KMS-11 (cell line): ENCODE measurements around the gene SLC12A7.

ENCODE experiments used
- H2AFZ ChIP-seq: fragments of 200-600 bp; sonication (generic); 2 replicates; pipeline ENCODE4 v1.6.1; 2016; ENCODE audit warnings: antibody characterized with exemption, mixed run types, low read depth
- H3K27ac ChIP-seq: fragments of 200-600 bp; sonication (generic); 2 replicates; pipeline ENCODE4 v1.6.1; 2016; ENCODE audit warnings: mild to moderate bottlenecking, mixed run types
- H3K27me3 ChIP-seq: fragments of 200-600 bp; sonication (generic); 2 replicates; pipeline ENCODE4 v1.6.1; 2017; ENCODE audit warnings: mild to moderate bottlenecking, low read depth, mixed run types, moderate library complexity; ENCODE audit not compliant: insufficient read depth
- H3K36me3 ChIP-seq: fragments of 200-600 bp; sonication (generic); 2 replicates; pipeline ENCODE4 v1.6.1; 2017; ENCODE audit warnings: mild to moderate bottlenecking, mixed run types; ENCODE audit not compliant: insufficient read depth
- H3K4me1 ChIP-seq: fragments of 200-600 bp; sonication (generic); 2 replicates; pipeline ENCODE4 v1.6.1; 2016; ENCODE audit warnings: mild to moderate bottlenecking, low read depth, mixed run types; ENCODE audit not compliant: poor library complexity, severe bottlenecking
- H3K4me2 ChIP-seq: fragments of 200-600 bp; sonication (generic); 2 replicates; pipeline ENCODE4 v1.7.0; 2016; ENCODE audit warnings: mild to moderate bottlenecking, mixed run types
- H3K4me3 ChIP-seq: fragments of 200-600 bp; sonication (generic); IDR thresholded peaks from 2 replicates; pipeline ENCODE4 v1.6.1; 2017; ENCODE audit warnings: low read depth, low read length, mixed read lengths; ENCODE audit not compliant: insufficient read depth
- H3K79me2 ChIP-seq: fragments of 200-600 bp; sonication (generic); 2 replicates; pipeline ENCODE4 v1.6.1; 2016; ENCODE audit warnings: low read depth, mixed run types; ENCODE audit not compliant: insufficient read depth
- H3K9ac ChIP-seq: fragments of 200-600 bp; sonication (generic); 2 replicates; pipeline ENCODE4 v1.6.1; 2016; ENCODE audit warnings: mild to moderate bottlenecking, mixed run types
- H4K20me1 ChIP-seq: fragments of 200-600 bp; sonication (generic); 2 replicates; pipeline ENCODE4 v1.6.1; 2016; ENCODE audit warnings: mild to moderate bottlenecking, mixed run types; ENCODE audit not compliant: insufficient read depth
- TF ChIP-seq, protein P1 (sequence below): fragments of 200-600 bp; sonication (generic); conservative IDR thresholded peaks from 2 replicates; pipeline ENCODE4 v1.6.1; 2017; ENCODE audit warnings: low read depth, mild to moderate bottlenecking, antibody characterized with exemption, low read length, moderate library complexity, mixed read lengths

The SLC12A7 gene

DNA sequence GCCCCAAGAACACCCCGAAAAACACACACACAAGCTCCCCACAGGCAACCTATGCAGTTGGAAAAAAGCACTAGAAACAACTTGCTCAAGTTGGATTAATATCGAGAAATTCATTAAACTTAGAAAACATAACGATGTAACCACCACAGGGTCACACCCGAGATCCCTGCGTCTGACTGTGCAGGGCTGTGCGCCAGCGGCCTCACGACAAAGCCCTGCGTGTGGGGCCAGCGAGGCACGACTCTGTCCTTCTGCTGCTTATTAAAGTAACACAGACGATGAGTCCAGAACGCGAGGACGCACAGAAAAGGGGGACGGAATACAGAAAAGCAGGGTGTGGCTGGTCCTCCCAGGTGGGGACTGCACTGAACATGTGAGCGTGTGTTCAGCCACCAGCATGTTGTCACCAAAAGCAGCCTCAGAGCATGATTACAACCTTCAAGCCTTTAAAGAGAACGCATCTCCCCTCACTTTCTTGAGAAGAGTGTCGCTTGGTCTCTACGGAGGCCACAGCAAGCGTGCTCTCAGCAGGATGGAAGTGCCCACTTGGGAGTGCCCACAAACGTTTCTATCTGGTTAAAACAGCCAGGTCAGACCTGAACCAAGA lies 14.4 kb downstream of the SLC12A7 start:
- H3K4me1 ChIP-seq, result no peaks in the 10 kb centered on the region
- H3K36me3 ChIP-seq, result no peaks in the 10 kb centered on the region
- no peak overlapping the region for H3K4me3 ChIP-seq
- no peaks in the 10 kb centered on the region for H3K27me3 ChIP-seq
- H3K79me2 ChIP-seq, result peaks cover 2% of the 10 kb centered on the region; the same call in 1 of the 2 replicates
- no peak overlapping the region for H3K4me2 ChIP-seq
- TF ChIP-seq, protein P1, sequence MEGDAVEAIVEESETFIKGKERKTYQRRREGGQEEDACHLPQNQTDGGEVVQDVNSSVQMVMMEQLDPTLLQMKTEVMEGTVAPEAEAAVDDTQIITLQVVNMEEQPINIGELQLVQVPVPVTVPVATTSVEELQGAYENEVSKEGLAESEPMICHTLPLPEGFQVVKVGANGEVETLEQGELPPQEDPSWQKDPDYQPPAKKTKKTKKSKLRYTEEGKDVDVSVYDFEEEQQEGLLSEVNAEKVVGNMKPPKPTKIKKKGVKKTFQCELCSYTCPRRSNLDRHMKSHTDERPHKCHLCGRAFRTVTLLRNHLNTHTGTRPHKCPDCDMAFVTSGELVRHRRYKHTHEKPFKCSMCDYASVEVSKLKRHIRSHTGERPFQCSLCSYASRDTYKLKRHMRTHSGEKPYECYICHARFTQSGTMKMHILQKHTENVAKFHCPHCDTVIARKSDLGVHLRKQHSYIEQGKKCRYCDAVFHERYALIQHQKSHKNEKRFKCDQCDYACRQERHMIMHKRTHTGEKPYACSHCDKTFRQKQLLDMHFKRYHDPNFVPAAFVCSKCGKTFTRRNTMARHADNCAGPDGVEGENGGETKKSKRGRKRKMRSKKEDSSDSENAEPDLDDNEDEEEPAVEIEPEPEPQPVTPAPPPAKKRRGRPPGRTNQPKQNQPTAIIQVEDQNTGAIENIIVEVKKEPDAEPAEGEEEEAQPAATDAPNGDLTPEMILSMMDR, result no peak
- H4K20me1 ChIP-seq, result no peaks in the 10 kb centered on the region
- no peak overlapping the region for H3K27ac ChIP-seq
- no peak overlapping the region for H2AFZ ChIP-seq
- H3K9ac ChIP-seq, result no peak overlapping the region

DNA sequence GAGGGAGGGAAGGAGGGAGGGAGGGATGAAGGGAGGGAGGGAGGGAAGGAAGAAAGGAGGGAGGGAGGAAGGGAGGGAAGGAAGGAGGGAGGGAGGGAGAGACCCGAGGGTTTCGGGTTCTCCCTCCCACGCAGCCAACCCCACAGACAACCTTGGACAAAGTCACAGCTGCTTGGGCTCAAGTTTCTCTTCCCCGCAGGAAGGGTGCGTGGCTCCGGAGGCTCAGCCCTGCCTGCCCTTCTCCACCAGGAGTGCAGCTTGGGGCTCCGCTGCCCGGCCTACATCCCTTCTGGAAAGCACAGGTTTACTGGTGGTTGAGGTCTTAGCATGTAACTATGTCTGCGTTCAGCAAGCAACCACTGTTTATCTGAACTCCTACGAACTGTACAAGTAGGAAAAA lies 15.0 kb downstream of the SLC12A7 start:
- no peak overlapping the region for H3K9ac ChIP-seq
- no peaks in the 10 kb centered on the region for H3K27me3 ChIP-seq
- no peaks in the 10 kb centered on the region; the same call in 1 of the 2 replicates for H3K36me3 ChIP-seq
- no peak overlapping the region for H3K4me3 ChIP-seq
- H3K4me2 ChIP-seq, result no peak overlapping the region
- no peak overlapping the region for H2AFZ ChIP-seq
- H3K27ac ChIP-seq, result no peak overlapping the region
- TF ChIP-seq, protein P1, result no peak
- H4K20me1 ChIP-seq, result no peaks in the 10 kb centered on the region
- H3K79me2 ChIP-seq, result no peaks in the 10 kb centered on the region; the same call in 1 of the 2 replicates
- H3K4me1 ChIP-seq, result no peaks in the 10 kb centered on the region

DNA sequence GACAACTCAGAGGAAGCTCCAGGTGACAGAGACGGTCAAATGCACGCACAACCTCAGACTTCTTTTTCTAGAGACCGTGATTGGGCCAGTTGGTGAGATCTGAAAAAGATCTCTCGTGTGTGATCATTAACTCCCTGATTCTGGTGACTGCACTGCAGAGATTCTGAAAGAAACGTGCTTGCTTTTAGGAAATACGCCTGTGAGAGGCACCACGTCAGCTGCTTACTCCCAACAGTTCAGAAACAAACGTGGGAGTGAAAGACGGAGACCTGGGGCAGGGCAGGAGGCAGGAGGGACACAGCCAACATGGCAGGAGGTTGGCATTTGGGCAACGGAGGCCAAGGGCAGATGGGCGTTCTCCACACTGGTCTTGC lies 15.9 kb downstream of the SLC12A7 start:
- TF ChIP-seq, protein P1, result no peak
- H4K20me1 ChIP-seq, result no peaks in the 10 kb centered on the region
- H3K36me3 ChIP-seq, result no peaks in the 10 kb centered on the region; the same call in 1 of the 2 replicates

DNA sequence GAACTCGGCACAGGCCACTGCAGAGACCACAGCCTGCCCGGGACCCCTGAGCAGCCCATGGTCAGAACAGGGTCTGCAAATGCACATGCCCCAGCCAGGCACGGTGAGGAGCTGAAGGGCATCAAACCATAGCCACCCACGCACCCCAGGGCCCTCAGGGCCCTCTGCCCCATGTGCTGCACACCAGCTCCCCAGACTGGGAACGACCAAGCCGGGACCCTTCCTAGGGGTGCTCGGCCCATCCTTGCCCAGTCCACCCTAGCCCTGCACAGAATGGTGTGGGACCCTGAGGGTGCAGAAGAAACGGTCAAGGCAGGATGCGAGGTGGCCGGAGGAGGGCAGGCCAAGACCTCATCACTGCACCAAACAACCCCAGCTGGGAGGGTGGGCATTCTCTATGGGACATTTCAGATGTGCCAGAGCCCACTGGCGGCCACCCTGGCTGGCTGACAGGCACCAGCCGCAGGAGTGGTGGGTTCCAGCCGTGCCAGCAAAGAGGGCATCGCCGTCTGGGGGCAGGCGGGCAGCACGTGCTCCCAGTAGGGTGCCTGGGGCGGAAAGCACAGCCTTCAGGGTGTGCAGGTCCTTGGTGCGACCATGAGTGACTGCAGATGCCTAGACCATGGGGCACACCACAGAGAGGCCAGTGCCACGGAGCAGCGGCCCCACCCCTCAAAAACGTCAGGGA lies 16.4 kb downstream of the SLC12A7 start:
- H3K27me3 ChIP-seq, result no peaks in the 10 kb centered on the region
- no peak overlapping the region for H3K4me2 ChIP-seq
- H3K4me3 ChIP-seq, result no peak overlapping the region
- no peaks in the 10 kb centered on the region; the same call in 1 of the 2 replicates for H3K36me3 ChIP-seq
- no peaks in the 10 kb centered on the region for H4K20me1 ChIP-seq
- no peaks in the 10 kb centered on the region; the same call in 1 of the 2 replicates for H3K79me2 ChIP-seq
- no peak overlapping the region for H2AFZ ChIP-seq
- H3K27ac ChIP-seq, result no peak overlapping the region
- no peak overlapping the region for H3K9ac ChIP-seq
- no peaks in the 10 kb centered on the region for H3K4me1 ChIP-seq
- TF ChIP-seq, protein P1, result no peak

More for the DNA sequence above, 15.9 kb downstream of the SLC12A7 start:
- H3K4me2 ChIP-seq, result no peak overlapping the region
- no peaks in the 10 kb centered on the region; the same call in 1 of the 2 replicates for H3K79me2 ChIP-seq
- no peak overlapping the region for H2AFZ ChIP-seq
- no peaks in the 10 kb centered on the region for H3K4me1 ChIP-seq
- H3K27me3 ChIP-seq, result no peaks in the 10 kb centered on the region
- H3K9ac ChIP-seq, result no peak overlapping the region
- H3K4me3 ChIP-seq, result no peak overlapping the region
- no peak overlapping the region for H3K27ac ChIP-seq
